NCI-H524 (cell line): ENCODE data around the gene MAPK1IP1L.
"Not testable (repeated sequence)": the region's sequence is repeated elsewhere in the genome, so short reads cannot be mapped to it uniquely, and the experiment has no call there.

Source experiments
- DNase-seq, 2 experiments: peaks; one replicate each; lab custom pipeline; 2025; lab: John Stamatoyannopoulos, UW

MAPK1IP1L gene

GRCh38 chr14:55054098-55054497 is 2.7 kb downstream of the MAPK1IP1L start:
- no peak for DNase-seq

- DNase-seq: no peak
Observed at GRCh38 chr14:55057919-55058318, 6.5 kb downstream of the MAPK1IP1L start.

GRCh38 chr14:55059333-55059732 is 7.9 kb downstream of the MAPK1IP1L start:
- DNase-seq: no peak

- DNase-seq: peak; percentile 97 to 98
Observed at GRCh38 chr14:55062517-55063351, 11.3 kb downstream of the MAPK1IP1L start.

- DNase-seq: not testable (repeated sequence)
Observed at GRCh38 chr14:55064896-55065295, 13.4 kb downstream of the MAPK1IP1L start.

- no peak for DNase-seq
Observed at GRCh38 chr14:55065411-55065810, 14.0 kb downstream of the MAPK1IP1L start.

GRCh38 chr14:55066223-55066622 is 14.8 kb downstream of the MAPK1IP1L start:
- DNase-seq: no peak

- DNase-seq: no peak
Observed at GRCh38 chr14:55070981-55071411, 19.5 kb downstream of the MAPK1IP1L start.

- no peak for DNase-seq
Observed at GRCh38 chr14:55071870-55072640, 20.6 kb downstream of the MAPK1IP1L start.

- no peak for DNase-seq
Observed at GRCh38 chr14:55073856-55074255, 22.4 kb downstream of the MAPK1IP1L start.

- peak; percentile 47 to 78 for DNase-seq
Observed at GRCh38 chr14:55074662-55075061, 23.2 kb downstream of the MAPK1IP1L start.

GRCh38 chr14:55075628-55076175 is 24.3 kb downstream of the MAPK1IP1L start:
- DNase-seq: no peak

GRCh38 chr14:55077170-55078151 is 26.0 kb downstream of the MAPK1IP1L start:
- DNase-seq: no peak

GRCh38 chr14:55079961-55080360 is 28.5 kb downstream of the MAPK1IP1L start:
- not testable (repeated sequence) for DNase-seq

GRCh38 chr14:55084401-55085059 is 33.1 kb downstream of the MAPK1IP1L start:
- no peak for DNase-seq

- no peak for DNase-seq
Observed at GRCh38 chr14:55085060-55085660, 33.7 kb downstream of the MAPK1IP1L start.

GRCh38 chr14:55086938-55087337 is 35.5 kb downstream of the MAPK1IP1L start:
- no peak for DNase-seq

GRCh38 chr14:55088356-55088755 is 36.9 kb downstream of the MAPK1IP1L start:
- no peak for DNase-seq

GRCh38 chr14:55092341-55092740 is 40.9 kb downstream of the MAPK1IP1L start:
- no peak for DNase-seq
